ENCODE results near the gene CYP4F3. TPM values are rescaled to one million over a fixed set of nuclear protein-coding genes. Genes with fewer than 3 reads are reported as not detected.

Gene CYP4F3
- total and polyA plus RNA-seq, 2 experiments from 2014 or later: 2.2 to 3.3 TPM

DNA sequence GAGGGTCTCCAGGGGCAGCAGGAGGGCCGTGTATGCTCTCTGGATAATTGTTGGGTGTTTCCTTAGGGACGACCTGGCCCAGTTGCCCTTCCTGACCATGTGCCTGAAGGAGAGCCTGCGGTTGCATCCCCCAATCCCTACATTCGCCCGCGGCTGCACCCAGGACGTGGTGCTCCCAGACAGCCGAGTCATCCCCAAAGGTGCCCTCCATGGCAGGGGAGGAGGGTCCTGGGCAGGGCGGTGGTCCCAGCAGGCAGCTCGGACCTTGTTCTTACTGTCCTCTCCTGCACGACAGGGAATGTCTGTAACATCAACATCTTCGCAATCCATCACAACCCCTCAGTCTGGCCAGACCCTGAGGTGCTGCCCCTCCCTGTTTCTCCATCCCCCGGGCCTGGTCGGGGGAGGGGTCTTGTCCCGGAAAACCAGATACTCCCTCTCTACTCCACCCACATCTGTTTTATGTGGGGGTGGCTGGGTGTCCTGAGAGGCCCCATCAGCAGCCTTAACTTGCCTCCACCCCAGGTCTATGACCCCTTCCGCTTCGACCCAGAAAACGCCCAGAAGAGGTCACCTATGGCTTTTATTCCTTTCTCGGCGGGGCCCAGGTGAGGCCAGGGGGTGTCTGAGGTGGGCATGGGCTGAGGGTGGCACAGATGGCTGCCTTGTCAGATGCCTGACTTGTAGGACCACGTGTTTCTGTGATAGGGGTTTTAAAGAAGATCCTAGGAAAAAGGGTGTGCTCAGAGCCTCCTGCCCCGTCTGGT is 12.3 kb upstream of the CYP4F3 start:
- 79% methylated on average over 22 of the region's 22 CpGs for WGBS (ENCODE audit: low lambda C conversion rate, missing lambda C conversion rate)
- H2AFZ ChIP-seq: no peak overlapping the region
- no peaks in the 10 kb centered on the region for H3K9me3 ChIP-seq (ENCODE audit: low read depth)
- TF ChIP-seq EZH2phosphoT487 (IDR thresholded peaks at IDR 0.05; ENCODE audit: low read depth, severe bottlenecking, unreplicated experiment) (no peak), EZH2 (IDR thresholded peaks at IDR 0.05; ENCODE audit: borderline replicate concordance) (no peak)
- TF ChIP-seq, protein P1, sequence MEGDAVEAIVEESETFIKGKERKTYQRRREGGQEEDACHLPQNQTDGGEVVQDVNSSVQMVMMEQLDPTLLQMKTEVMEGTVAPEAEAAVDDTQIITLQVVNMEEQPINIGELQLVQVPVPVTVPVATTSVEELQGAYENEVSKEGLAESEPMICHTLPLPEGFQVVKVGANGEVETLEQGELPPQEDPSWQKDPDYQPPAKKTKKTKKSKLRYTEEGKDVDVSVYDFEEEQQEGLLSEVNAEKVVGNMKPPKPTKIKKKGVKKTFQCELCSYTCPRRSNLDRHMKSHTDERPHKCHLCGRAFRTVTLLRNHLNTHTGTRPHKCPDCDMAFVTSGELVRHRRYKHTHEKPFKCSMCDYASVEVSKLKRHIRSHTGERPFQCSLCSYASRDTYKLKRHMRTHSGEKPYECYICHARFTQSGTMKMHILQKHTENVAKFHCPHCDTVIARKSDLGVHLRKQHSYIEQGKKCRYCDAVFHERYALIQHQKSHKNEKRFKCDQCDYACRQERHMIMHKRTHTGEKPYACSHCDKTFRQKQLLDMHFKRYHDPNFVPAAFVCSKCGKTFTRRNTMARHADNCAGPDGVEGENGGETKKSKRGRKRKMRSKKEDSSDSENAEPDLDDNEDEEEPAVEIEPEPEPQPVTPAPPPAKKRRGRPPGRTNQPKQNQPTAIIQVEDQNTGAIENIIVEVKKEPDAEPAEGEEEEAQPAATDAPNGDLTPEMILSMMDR (IDR thresholded peaks at IDR 0.05; ENCODE audit: poor library complexity): no peak
- DNase-seq (ENCODE audit: low spot score): no peak
- no peak overlapping the region for H3K27ac ChIP-seq
- no peak overlapping the region for H3K4me3 ChIP-seq
- H3K9me2 ChIP-seq (replicated peaks; ENCODE audit: insufficient read depth): no peaks in the 10 kb centered on the region
- H3K4me2 ChIP-seq: no peak overlapping the region
- H3K79me2 ChIP-seq: no peaks in the 10 kb centered on the region
- H3K27me3 ChIP-seq: no peaks in the 10 kb centered on the region
- H3K4me1 ChIP-seq (ENCODE audit: insufficient read depth): no peaks in the 10 kb centered on the region
- H3K36me3 ChIP-seq (replicated peaks; ENCODE audit: insufficient read depth, low read depth): no peaks in the 10 kb centered on the region
- no peaks in the 10 kb centered on the region for H4K20me1 ChIP-seq (ENCODE audit: insufficient read depth, poor library complexity, severe bottlenecking)

DNA sequence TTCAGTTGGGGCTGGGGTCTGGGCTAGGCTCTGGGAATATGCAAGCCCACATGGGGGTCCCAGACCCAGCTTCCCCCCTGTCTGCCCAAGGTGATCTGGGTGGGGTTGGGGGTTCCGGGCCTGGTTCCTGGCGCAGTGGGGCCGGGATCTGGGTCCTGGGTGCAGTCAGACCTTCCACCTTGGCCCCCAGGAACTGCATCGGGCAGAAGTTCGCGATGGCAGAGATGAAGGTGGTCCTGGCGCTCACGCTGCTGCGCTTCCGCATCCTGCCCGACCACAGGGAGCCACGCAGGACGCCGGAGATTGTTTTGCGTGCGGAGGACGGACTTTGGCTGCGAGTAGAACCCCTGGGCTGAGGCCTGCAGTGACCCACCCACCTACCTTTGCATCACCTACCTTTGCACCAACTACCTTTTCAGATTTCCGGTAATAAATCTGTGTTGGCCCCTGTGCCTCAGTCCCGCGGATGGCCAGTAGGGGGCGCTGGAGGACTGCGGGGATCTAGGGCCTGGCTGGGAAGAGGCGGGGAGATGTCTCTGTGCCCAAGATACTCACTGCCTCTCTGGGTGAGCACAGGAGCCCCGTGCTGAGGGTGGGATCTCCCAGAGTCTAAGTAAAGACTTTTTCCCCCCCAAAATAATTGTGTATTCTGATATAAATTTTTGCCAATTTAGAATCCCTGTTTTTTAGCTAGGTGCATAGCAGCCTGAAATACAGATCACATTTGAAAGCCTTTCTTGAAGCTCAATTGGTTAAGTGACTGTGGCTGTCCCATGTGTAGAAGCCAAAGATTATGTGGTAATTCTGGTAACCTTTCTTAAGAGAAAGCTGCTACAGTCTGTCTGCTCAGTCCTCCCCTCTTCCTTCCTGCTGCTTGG is 11.5 kb upstream of the CYP4F3 start:
- no peak overlapping the region for H3K27ac ChIP-seq
- no peaks in the 10 kb centered on the region for H3K79me2 ChIP-seq
- H3K9me2 ChIP-seq (replicated peaks; ENCODE audit: insufficient read depth): no peaks in the 10 kb centered on the region
- H4K20me1 ChIP-seq (ENCODE audit: insufficient read depth, poor library complexity, severe bottlenecking): no peaks in the 10 kb centered on the region
- no peak for TF ChIP-seq EZH2phosphoT487 (IDR thresholded peaks at IDR 0.05; ENCODE audit: low read depth, severe bottlenecking, unreplicated experiment)
- TF ChIP-seq, protein P1 (IDR thresholded peaks at IDR 0.05; ENCODE audit: poor library complexity): peak; percentile 22
- H2AFZ ChIP-seq: no peak overlapping the region
- no peak overlapping the region for H3K4me2 ChIP-seq
- no peak for DNase-seq (ENCODE audit: low spot score)
- 55% methylated on average over 25 of the region's 25 CpGs for WGBS (ENCODE audit: low lambda C conversion rate, missing lambda C conversion rate)
- H3K4me1 ChIP-seq (ENCODE audit: insufficient read depth): no peaks in the 10 kb centered on the region
- H3K4me3 ChIP-seq: no peak overlapping the region
- no peaks in the 10 kb centered on the region for H3K27me3 ChIP-seq
- H3K9me3 ChIP-seq (ENCODE audit: low read depth): no peaks in the 10 kb centered on the region
- H3K36me3 ChIP-seq (replicated peaks; ENCODE audit: insufficient read depth, low read depth): no peaks in the 10 kb centered on the region

DNA sequence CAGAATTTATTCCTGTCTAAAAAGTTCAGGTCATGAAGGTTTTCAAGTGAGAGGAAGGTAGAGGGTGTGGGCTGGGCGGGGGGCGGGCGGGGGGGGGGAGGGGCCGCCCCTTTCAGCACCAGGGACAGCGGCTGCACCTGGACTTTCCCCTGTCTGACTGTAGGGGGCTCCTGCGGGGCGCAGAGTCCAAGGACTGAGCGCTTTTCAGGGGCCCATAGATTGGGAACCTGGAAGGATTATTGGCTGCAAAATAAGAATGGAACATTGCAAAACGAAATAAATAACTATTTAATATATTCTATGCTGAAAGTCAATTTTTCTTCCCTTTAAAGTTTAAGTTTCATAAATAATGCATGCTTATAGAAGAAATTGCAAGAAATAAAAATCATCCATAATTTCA is 8.9 kb upstream of the CYP4F3 start:
- no peaks in the 10 kb centered on the region for H3K36me3 ChIP-seq (replicated peaks; ENCODE audit: insufficient read depth, low read depth)
- 13% methylated on average over 6 of the region's 9 CpGs for WGBS (ENCODE audit: low lambda C conversion rate, missing lambda C conversion rate)
- peaks cover 4% of the 10 kb centered on the region for H3K9me3 ChIP-seq (ENCODE audit: low read depth)
- no peaks in the 10 kb centered on the region for H3K9me2 ChIP-seq (replicated peaks; ENCODE audit: insufficient read depth)
- no peaks in the 10 kb centered on the region for H3K27me3 ChIP-seq
- no peaks in the 10 kb centered on the region for H3K4me1 ChIP-seq (ENCODE audit: insufficient read depth)
- no peaks in the 10 kb centered on the region for H3K79me2 ChIP-seq
- no peaks in the 10 kb centered on the region for H4K20me1 ChIP-seq (ENCODE audit: insufficient read depth, poor library complexity, severe bottlenecking)
- H3K4me3 ChIP-seq: no peak overlapping the region
- H2AFZ ChIP-seq: no peak overlapping the region
- TF ChIP-seq EZH2 (IDR thresholded peaks at IDR 0.05; ENCODE audit: borderline replicate concordance): no peak
- no peak for TF ChIP-seq EZH2phosphoT487 (IDR thresholded peaks at IDR 0.05; ENCODE audit: low read depth, severe bottlenecking, unreplicated experiment)
- TF ChIP-seq, protein P1 (IDR thresholded peaks at IDR 0.05; ENCODE audit: poor library complexity): no peak
- no peak overlapping the region for H3K27ac ChIP-seq
- no peak overlapping the region for H3K4me2 ChIP-seq
- DNase-seq (ENCODE audit: low spot score): no peak
